ENCODE data around the gene CEMIP2. TPM values are rescaled to one million over a fixed set of nuclear protein-coding genes. Genes with fewer than 3 reads are reported as not detected.

Gene CEMIP2
- total RNA-seq, 1 donor from 2014 or later = 64.9 TPM

- intact Hi-C loops (cut with micrococcal nuclease) = no loop called here
Measured at GRCh38 chr9:71772726-71773125, 4.4 kb upstream of the CEMIP2 start.

- intact Hi-C loops (cut with micrococcal nuclease) = no loop called here
Measured at GRCh38 chr9:71770170-71770569, 1.9 kb upstream of the CEMIP2 start.

GRCh38 chr9:71769175-71770161 lies 1.2 kb upstream of the CEMIP2 start:
- intact Hi-C loops (cut with micrococcal nuclease) = loop anchor here (1.0 to 10.0 kb wide), 17 partner anchors 14 to 1512 kb away; partner anchors contain the start of genes ABHD17B, C9orf85, KLF9 and SMC5

- intact Hi-C loops (cut with micrococcal nuclease) = loop anchor here (1.0 to 10.0 kb wide), 12 partner anchors 39 to 1511 kb away; partner anchors contain the start of genes KLF9, SMC5 and ZFAND5
Measured at GRCh38 chr9:71767776-71768321, 464 bp downstream of the CEMIP2 start.

- intact Hi-C loops (cut with micrococcal nuclease) = loop anchor here (5.0 to 10.0 kb wide), 6 partner anchors 90 to 1510 kb away; partner anchors contain the start of genes KLF9 and SMC5
Measured at GRCh38 chr9:71767163-71767775, 1.0 kb downstream of the CEMIP2 start.

GRCh38 chr9:71766663-71767062 lies 1.6 kb downstream of the CEMIP2 start:
- intact Hi-C loops (cut with micrococcal nuclease) = loop anchor here (1.0 to 10.0 kb wide), 7 partner anchors 8 to 1509 kb away; partner anchors contain the start of genes KLF9 and SMC5

GRCh38 chr9:71765693-71766092 lies 2.6 kb downstream of the CEMIP2 start:
- intact Hi-C loops (cut with micrococcal nuclease) = loop anchor here (1.0 to 10.0 kb wide), 7 partner anchors 7 to 1508 kb away; partner anchors contain the start of genes KLF9 and SMC5

GRCh38 chr9:71764891-71765290 lies 3.4 kb downstream of the CEMIP2 start:
- intact Hi-C loops (cut with micrococcal nuclease) = loop anchor here (5.0 to 10.0 kb wide), 6 partner anchors 92 to 1508 kb away; partner anchors contain the start of genes KLF9 and SMC5

GRCh38 chr9:71764463-71764862 lies 3.9 kb downstream of the CEMIP2 start:
- intact Hi-C loops (cut with micrococcal nuclease) = loop anchor here (10.0 kb wide), 2 partner anchors 680 to 1200 kb away; no protein-coding TSS in a partner anchor

GRCh38 chr9:71763832-71764231 lies 4.5 kb downstream of the CEMIP2 start:
- intact Hi-C loops (cut with micrococcal nuclease) = loop anchor here (10.0 kb wide), 2 partner anchors 681 to 1199 kb away; no protein-coding TSS in a partner anchor

GRCh38 chr9:71762900-71763653 lies 5.2 kb downstream of the CEMIP2 start:
- intact Hi-C loops (cut with micrococcal nuclease) = loop anchor here (10.0 kb wide), 2 partner anchors 682 to 1198 kb away; no protein-coding TSS in a partner anchor

GRCh38 chr9:71761938-71762353 lies 6.4 kb downstream of the CEMIP2 start:
- intact Hi-C loops (cut with micrococcal nuclease) = loop anchor here (10.0 kb wide), 2 partner anchors 683 to 1197 kb away; no protein-coding TSS in a partner anchor

- intact Hi-C loops (cut with micrococcal nuclease) = loop anchor here (10.0 kb wide), 2 partner anchors 684 to 1196 kb away; no protein-coding TSS in a partner anchor
Measured at GRCh38 chr9:71760901-71761300, 7.4 kb downstream of the CEMIP2 start.

- intact Hi-C loops (cut with micrococcal nuclease) = loop anchor here (1.0 kb wide), 1 partner anchor 8 kb away; no protein-coding TSS in a partner anchor
Measured at GRCh38 chr9:71758785-71759184, 9.5 kb downstream of the CEMIP2 start.

GRCh38 chr9:71758277-71758676 lies 10.0 kb downstream of the CEMIP2 start:
- intact Hi-C loops (cut with micrococcal nuclease) = loop anchor here (1.0 kb wide), 1 partner anchor 8 kb away; no protein-coding TSS in a partner anchor

GRCh38 chr9:71756753-71757152 lies 11.6 kb downstream of the CEMIP2 start:
- intact Hi-C loops (cut with micrococcal nuclease) = no loop called here

GRCh38 chr9:71755869-71756268 lies 12.4 kb downstream of the CEMIP2 start:
- intact Hi-C loops (cut with micrococcal nuclease) = no loop called here

- intact Hi-C loops (cut with micrococcal nuclease) = no loop called here
Measured at GRCh38 chr9:71755230-71755629, 13.1 kb downstream of the CEMIP2 start.

- intact Hi-C loops (cut with micrococcal nuclease) = no loop called here
Measured at GRCh38 chr9:71754151-71754550, 14.2 kb downstream of the CEMIP2 start.

GRCh38 chr9:71752928-71753327 lies 15.4 kb downstream of the CEMIP2 start:
- intact Hi-C loops (cut with micrococcal nuclease) = no loop called here

All from T-helper 1 cell treated with Interleukin-12 subunit alpha and Interleukin-12 subunit beta and Interleukin-4 antibody, amounts not matched to agents 30 ng/mL and 1 ng/mL, for 36 hours (primary cell).